KBM-7 (cell line): ENCODE results near the gene ZNF446.
"Not testable (repeated sequence)": the region's sequence is repeated elsewhere in the genome, so short reads cannot be mapped to it uniquely, and the experiment has no call there.

Experiments
- DNase-seq: peaks from one replicate; pipeline ENCODE4 v3.0.0-alpha.2; 2015
- in situ Hi-C: fragments of 300-500 bp; cut with MboI; formaldehyde crosslinking; loops from 2 replicates; pipeline ENCODE4 v1.14.3; 2020; ENCODE audit warnings: low sequenced_read_pairs, low pct_unique_long_range_greater_than_20kb, mixed read lengths

Gene ZNF446

GRCh38 chr19:58468216-58468839, 7.8 kb upstream of the ZNF446 start:
- in situ Hi-C loops = no loop called here
- DNase-seq = no peak

DNA sequence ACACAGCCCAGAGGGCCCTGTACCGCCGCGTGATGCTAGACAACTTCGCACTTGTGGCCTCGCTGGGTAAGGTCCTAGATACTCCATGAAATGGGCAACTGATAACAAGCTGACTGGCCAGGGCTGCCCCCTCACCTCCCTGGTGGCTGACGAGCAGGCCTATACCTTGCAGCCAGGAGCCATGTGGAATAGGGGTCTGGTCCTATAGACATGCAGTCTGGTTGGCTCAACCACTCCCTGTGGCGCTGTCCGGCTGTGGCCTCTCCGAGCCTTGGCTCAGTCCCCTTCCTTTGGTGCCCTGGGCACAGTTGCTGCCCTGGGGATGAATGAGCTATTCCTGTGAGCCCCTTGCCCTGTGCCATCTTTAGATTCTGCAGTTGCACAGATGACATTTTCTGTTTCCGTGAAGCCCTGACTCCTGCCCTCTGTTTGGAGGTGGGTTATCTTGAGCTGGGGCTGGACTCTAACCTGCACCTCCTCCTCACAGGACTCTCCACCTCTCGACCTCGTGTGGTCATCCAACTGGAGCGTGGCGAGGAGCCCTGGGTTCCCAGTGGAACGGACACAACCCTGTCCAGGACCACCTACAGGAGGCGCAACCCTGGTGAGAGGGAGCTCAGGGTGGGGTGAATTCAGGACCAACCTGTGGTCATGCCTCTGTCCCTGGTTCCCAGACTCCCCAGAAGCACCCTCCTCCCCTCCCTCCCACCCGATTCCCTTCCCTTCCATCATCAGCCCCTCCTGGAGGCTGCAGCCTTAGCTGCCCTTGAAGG, 6.7 kb upstream of the ZNF446 start:
- in situ Hi-C loops = no loop called here
- no peak for DNase-seq

GRCh38 chr19:58470837-58471543, 5.2 kb upstream of the ZNF446 start:
- in situ Hi-C loops, DNase-seq: not testable (repeated sequence)

DNA sequence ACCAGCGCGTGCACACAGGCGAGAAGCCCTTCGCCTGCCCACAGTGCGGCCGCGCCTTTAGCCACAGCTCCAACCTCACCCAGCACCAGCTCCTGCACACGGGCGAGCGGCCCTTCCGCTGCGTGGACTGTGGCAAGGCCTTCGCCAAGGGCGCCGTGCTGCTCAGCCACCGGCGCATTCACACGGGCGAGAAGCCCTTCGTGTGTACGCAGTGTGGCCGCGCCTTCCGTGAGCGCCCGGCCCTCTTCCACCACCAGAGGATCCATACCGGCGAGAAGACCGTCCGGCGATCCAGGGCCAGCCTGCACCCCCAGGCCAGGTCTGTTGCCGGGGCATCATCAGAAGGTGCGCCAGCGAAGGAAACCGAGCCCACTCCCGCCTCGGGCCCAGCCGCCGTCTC, 4.4 kb upstream of the ZNF446 start:
- no peak for DNase-seq
- in situ Hi-C loops = no loop called here

- in situ Hi-C loops = no loop called here
- no peak for DNase-seq
These were observed 2.4 kb upstream of the ZNF446 start for GRCh38 chr19:58473775-58474174.

GRCh38 chr19:58474291-58474996, 1.7 kb upstream of the ZNF446 start:
- in situ Hi-C loops = no loop called here
- no peak for DNase-seq

DNA sequence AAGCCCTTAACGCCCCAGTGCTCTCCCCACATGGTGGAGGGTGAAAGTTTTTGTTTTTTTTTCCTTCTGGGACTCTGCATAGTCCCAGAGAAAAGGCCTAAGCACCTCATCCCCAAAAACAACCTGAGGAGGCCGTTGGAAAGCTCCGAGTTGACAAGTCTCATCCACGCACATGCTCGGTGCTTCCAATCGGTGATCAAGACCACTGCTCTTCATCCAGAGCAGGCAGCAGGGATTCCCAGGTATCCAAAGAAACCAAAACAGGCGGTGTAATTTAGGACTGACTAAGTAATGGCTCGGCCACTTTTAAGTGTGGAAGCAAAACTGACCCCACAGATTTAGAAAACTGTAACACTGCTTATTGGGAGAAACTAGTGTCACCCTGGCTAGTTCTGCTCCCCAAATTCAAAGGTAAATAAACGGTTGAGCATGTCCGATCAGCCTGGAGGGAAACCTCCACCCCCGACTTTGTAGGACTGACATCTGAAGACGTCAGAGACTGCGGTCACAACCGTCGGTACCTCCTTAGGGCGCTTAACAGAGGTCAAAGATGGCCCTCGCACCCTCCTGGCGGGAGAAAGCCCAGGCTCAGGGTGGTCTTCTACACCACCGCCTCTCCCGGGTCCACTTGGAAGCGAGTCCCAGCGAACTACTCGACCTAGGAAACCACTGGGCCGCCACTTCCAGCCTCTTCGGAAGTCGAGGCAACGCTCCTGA, 997 bp upstream of the ZNF446 start:
- in situ Hi-C loops = no loop called here
- no peak for DNase-seq

GRCh38 chr19:58476498-58477015, 405 bp downstream of the ZNF446 start:
- no peak for DNase-seq
- in situ Hi-C loops = no loop called here

DNA sequence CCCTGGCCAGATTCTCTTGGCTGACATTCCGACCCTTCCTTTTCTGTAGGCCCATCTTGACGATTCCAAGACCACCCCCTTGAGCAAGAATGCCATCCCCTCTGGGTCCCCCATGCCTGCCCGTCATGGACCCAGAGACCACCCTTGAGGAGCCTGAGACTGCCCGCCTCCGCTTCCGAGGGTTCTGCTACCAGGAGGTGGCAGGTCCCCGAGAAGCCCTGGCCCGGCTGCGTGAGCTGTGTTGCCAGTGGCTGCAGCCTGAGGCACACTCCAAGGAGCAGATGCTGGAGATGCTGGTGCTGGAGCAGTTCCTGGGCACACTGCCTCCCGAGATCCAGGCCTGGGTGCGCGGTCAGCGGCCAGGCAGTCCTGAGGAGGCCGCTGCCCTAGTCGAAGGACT, 978 bp downstream of the ZNF446 start:
- DNase-seq = no peak
- in situ Hi-C loops = no loop called here

DNA sequence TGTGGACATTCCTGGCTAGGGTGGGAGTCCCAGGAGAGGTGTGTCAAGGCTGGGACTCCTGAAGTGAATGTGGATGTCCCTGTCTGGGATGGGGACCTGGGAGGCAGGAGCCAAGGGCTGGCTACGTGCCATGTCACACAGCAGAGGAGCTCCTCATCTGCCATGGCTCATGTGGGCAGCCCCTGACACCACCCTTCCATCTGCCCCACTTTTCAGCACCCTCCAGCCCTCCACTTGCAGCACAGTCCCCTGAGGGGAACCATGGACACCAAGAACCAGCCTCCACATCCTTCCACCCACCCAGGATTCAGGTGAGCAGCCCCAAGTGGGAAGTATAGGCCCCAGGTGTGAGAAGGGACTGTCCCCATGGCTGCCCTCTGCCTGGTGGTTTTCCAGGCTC, 1.7 kb downstream of the ZNF446 start:
- in situ Hi-C loops = no loop called here
- DNase-seq = no peak

DNA sequence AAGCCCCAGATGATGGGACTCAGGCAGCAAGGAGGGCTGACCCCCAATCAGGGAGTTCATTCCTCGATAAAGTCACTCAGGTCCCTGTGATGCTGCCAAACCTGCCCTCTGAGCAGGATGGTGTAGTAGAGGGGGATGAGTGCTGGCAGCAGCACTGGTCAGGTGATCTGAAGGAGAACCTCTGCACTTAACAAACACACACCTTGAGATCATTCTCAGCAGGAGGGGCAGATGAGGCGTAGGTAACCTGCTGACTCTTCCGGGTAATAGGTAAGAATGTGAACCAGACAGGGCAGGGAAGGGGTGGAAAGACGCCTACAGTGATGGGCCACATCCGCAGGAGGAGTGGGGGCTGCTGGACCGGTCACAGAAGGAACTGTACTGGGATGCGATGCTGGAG, 3.2 kb downstream of the ZNF446 start:
- in situ Hi-C loops = no loop called here
- no peak for DNase-seq

GRCh38 chr19:58479736-58480480, 3.8 kb downstream of the ZNF446 start:
- no peak for DNase-seq
- in situ Hi-C loops = no loop called here

- in situ Hi-C loops = no loop called here
- DNase-seq = no peak
These were observed 4.3 kb downstream of the ZNF446 start for GRCh38 chr19:58480481-58480830.

- in situ Hi-C loops = no loop called here
- no peak for DNase-seq
These were observed 4.7 kb downstream of the ZNF446 start for GRCh38 chr19:58480831-58481230.

- DNase-seq = no peak
- in situ Hi-C loops = no loop called here
These were observed 6.2 kb downstream of the ZNF446 start for GRCh38 chr19:58482372-58482771.

- in situ Hi-C loops = no loop called here
- DNase-seq = no peak
These were observed 7.6 kb downstream of the ZNF446 start for GRCh38 chr19:58483776-58484175.

DNA sequence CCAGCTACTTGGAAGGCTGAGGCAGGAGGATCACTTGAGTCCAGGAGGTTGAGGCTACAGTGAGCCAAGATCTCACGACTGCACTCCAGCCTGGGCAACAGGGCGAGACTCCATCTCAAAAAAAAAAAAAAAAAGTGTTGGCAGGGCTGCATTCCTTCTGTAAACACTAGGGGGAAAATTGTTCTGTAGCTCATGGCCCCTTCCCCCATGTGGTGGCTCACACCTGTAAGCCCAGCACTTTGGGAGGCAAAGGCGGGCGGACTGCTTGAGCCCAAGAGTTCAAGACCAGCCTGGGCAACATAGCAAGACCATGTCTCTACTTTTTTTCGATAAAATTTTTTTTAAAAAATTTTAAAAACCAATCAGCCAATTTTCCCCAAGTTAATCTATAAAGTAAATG, 8.2 kb downstream of the ZNF446 start:
- in situ Hi-C loops, DNase-seq: not testable (repeated sequence)

- DNase-seq = no peak
- in situ Hi-C loops = no loop called here
These were observed 15.2 kb downstream of the ZNF446 start for GRCh38 chr19:58491393-58491792.
